ENCODE measurements around the gene KSR2.

DNA sequence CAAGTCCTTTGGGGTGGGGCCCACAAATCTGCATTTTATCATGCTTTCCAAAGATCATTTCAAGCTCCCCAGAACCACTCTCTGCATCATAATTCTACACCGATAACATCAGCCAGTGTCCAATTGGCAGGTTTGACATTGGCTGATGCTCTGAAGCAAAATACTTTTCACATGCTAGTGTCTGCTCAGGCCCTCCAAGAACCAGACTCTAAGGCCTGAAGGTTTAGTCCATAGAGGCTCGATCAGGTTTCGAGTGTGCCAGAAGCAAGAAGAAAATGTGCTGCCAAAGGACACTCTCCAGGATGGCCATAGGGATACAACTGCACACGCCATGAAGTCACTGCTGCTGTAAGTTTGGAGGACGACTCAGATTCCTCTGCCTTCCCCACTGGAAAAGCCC, 280.3 kb downstream of the KSR2 start:
- TF ChIP-seq ZNF768 (CRISPR knock-in tag; IDR thresholded peaks at IDR 0.05): no peak
- no peak for TF ChIP-seq RFX5 (IDR thresholded peaks at IDR 0.05; ENCODE audit: low read depth, low read length)
- no peak for TF ChIP-seq NBN (conservative IDR thresholded peaks at IDR 0.05)
- TF ChIP-seq ELF4 (CRISPR knock-in tag; IDR thresholded peaks at IDR 0.05; ENCODE audit: borderline replicate concordance): no peak
- TF ChIP-seq SMAD9 (CRISPR knock-in tag; IDR thresholded peaks at IDR 0.05): no peak
- TF ChIP-seq RFX1 (IDR thresholded peaks at IDR 0.05): no peak
- no peak for TF ChIP-seq ZBTB1 (CRISPR knock-in tag; IDR thresholded peaks at IDR 0.05; ENCODE audit: borderline replicate concordance)
- TF ChIP-seq POLR2G (IDR thresholded peaks at IDR 0.05; ENCODE audit: low read depth, low read length): no peak
- TF ChIP-seq, protein P1, sequence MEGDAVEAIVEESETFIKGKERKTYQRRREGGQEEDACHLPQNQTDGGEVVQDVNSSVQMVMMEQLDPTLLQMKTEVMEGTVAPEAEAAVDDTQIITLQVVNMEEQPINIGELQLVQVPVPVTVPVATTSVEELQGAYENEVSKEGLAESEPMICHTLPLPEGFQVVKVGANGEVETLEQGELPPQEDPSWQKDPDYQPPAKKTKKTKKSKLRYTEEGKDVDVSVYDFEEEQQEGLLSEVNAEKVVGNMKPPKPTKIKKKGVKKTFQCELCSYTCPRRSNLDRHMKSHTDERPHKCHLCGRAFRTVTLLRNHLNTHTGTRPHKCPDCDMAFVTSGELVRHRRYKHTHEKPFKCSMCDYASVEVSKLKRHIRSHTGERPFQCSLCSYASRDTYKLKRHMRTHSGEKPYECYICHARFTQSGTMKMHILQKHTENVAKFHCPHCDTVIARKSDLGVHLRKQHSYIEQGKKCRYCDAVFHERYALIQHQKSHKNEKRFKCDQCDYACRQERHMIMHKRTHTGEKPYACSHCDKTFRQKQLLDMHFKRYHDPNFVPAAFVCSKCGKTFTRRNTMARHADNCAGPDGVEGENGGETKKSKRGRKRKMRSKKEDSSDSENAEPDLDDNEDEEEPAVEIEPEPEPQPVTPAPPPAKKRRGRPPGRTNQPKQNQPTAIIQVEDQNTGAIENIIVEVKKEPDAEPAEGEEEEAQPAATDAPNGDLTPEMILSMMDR (CRISPR knock-in tag; IDR thresholded peaks at IDR 0.05): no peak
- TF ChIP-seq NR2F1 (CRISPR knock-in tag; IDR thresholded peaks at IDR 0.05): no peak
- TF ChIP-seq KLF16 (CRISPR knock-in tag; IDR thresholded peaks at IDR 0.05): no peak
- TF ChIP-seq, protein P2, sequence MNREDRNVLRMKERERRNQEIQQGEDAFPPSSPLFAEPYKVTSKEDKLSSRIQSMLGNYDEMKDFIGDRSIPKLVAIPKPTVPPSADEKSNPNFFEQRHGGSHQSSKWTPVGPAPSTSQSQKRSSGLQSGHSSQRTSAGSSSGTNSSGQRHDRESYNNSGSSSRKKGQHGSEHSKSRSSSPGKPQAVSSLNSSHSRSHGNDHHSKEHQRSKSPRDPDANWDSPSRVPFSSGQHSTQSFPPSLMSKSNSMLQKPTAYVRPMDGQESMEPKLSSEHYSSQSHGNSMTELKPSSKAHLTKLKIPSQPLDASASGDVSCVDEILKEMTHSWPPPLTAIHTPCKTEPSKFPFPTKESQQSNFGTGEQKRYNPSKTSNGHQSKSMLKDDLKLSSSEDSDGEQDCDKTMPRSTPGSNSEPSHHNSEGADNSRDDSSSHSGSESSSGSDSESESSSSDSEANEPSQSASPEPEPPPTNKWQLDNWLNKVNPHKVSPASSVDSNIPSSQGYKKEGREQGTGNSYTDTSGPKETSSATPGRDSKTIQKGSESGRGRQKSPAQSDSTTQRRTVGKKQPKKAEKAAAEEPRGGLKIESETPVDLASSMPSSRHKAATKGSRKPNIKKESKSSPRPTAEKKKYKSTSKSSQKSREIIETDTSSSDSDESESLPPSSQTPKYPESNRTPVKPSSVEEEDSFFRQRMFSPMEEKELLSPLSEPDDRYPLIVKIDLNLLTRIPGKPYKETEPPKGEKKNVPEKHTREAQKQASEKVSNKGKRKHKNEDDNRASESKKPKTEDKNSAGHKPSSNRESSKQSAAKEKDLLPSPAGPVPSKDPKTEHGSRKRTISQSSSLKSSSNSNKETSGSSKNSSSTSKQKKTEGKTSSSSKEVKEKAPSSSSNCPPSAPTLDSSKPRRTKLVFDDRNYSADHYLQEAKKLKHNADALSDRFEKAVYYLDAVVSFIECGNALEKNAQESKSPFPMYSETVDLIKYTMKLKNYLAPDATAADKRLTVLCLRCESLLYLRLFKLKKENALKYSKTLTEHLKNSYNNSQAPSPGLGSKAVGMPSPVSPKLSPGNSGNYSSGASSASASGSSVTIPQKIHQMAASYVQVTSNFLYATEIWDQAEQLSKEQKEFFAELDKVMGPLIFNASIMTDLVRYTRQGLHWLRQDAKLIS (CRISPR knock-in tag; IDR thresholded peaks at IDR 0.05): no peak
- TF ChIP-seq ZKSCAN1 (IDR thresholded peaks at IDR 0.05; ENCODE audit: low read length): no peak

Measured in HepG2 (cell line).